Mucosa of gallbladder (tissue), 1 donor: Measurements from ENCODE around the gene PRKG1. TPM values are rescaled to one million over a fixed set of nuclear protein-coding genes. Genes with fewer than 3 reads are reported as not detected.

Experiments
- total RNA-seq: library from RNA; stranded (reverse); gene quantifications from one replicate; pipeline ENCODE4 v1.2.1, GENCODE V29; 2021
- donor health status: DM: no; HTN: no; CAD: no.

PRKG1 gene
- total RNA-seq, 1 donor from 2014 or later = 28.3 TPM

Other genes with a start within 250 kb of the PRKG1 start
- gene A1CF, start 188.9 kb upstream of the PRKG1 start, total RNA-seq = 34.2 TPM